Duodenal mucosa (tissue), 2 donors: ENCODE measurements around the gene TSHZ1.

Experiments used
- H3K27ac ChIP-seq: one replicate; pipeline ENCODE4 v1.7.0; 2013; ENCODE audit warnings: low read depth, low read length
- H3K27me3 ChIP-seq, 2 donors: one replicate each; pipeline ENCODE4 v1.7.0; 2013; ENCODE audit warnings: low read length in 2 of 2, control low read depth in 1 of 2; ENCODE audit not compliant: insufficient read depth in 2 of 2, control insufficient read depth in 1 of 2
- H3K36me3 ChIP-seq, 2 donors: one replicate each; pipeline ENCODE4 v1.7.0; 2013; ENCODE audit warnings: low read length in 2 of 2, control low read depth in 1 of 2; ENCODE audit not compliant: insufficient read depth in 2 of 2, control insufficient read depth in 1 of 2
- H3K4me1 ChIP-seq, 2 donors: one replicate each; pipeline ENCODE4 v1.7.0; 2013; ENCODE audit warnings: low read length in 2 of 2, control low read depth in 1 of 2; ENCODE audit not compliant: insufficient read depth in 2 of 2, control insufficient read depth in 1 of 2
- H3K4me3 ChIP-seq, 2 donors: one replicate each; pipeline ENCODE4 v1.7.0; 2013; ENCODE audit warnings: low read length in 2 of 2, low read depth in 1 of 2
- H3K9ac ChIP-seq, 2 donors: one replicate each; pipeline ENCODE4 v1.7.0; 2013; ENCODE audit warnings: low read length in 2 of 2, low read depth in 1 of 2
- H3K9me3 ChIP-seq, 2 donors: one replicate each; pipeline ENCODE4 v1.7.0; 2013; ENCODE audit warnings: low read length in 2 of 2, control low read depth in 1 of 2; ENCODE audit not compliant: control insufficient read depth in 1 of 2

Gene TSHZ1

DNA sequence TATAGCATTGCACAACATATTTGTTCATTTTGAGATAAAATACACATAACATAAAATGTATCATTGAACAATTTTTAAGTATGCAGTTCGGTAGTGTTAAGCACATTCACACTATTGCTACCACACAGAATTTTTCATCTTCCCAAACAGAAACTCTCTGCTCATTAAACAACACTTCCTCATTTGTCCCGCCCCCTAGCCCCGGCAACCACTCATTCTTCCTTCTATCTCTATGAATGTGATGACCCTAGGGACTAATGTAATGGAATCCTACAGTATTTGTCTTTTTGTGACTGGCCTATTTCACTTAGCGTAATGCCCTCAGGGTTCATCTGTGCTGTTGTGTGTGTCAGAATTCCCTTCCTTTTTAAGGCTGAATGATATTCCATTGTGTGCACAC, 95.4 kb downstream of the TSHZ1 start:
- H3K9ac ChIP-seq, result no peak overlapping the region
- no peaks in the 10 kb centered on the region for H3K9me3 ChIP-seq
- H3K4me3 ChIP-seq, result no peak overlapping the region
- H3K27me3 ChIP-seq, result peaks cover 0 to 3% of the 10 kb centered on the region in 2 donors
- no peak overlapping the region for H3K27ac ChIP-seq
- H3K4me1 ChIP-seq, result no peaks in the 10 kb centered on the region
- H3K36me3 ChIP-seq, result no peaks in the 10 kb centered on the region

DNA sequence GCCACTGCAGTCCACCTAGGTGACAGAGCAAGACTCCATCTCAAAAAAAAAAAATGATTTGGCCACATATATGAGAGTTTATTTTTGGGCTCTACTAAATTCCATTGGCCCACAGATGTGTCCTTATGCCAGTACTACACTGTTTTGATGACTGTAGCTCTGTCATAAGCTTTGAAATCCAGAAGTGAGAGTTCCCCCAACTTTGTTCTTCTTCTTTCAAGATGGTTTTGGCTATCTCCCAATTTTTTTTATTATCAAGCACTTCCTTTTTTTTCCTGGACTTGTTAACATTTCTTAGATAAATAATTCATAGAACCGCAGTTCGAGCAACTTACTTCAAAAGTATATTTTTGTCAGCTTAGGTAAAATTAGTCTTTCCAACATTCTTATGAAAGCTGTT, 96.9 kb downstream of the TSHZ1 start:
- Histone ChIP-seq H3K9me3 (no peaks in the 10 kb centered on the region), H3K4me3 (no peak overlapping the region), H3K27ac (no peak overlapping the region), H3K9ac (no peak overlapping the region), H3K4me1 (no peaks in the 10 kb centered on the region), H3K27me3 (peaks cover 0 to 5% of the 10 kb centered on the region in 2 donors), H3K36me3 (no peaks in the 10 kb centered on the region)

DNA sequence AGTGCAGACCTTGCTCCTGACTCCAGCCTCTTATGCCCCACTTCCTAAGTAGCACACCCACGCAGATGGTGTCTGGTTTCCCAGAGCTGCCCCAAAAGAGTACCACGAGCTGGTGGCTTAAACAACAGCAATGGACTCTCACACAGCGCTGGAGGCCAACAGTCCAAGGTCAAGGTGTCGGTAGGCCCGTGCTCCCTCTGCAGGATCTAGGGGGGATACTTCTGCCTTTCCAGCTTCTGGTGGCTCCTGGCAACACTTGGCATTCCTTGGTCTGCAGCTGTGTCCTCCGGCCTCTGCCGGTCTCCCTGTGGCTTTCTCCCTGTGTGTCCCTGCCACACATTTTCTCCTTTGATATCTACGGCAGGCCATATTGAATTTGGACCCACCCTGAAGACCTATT, 99.0 kb downstream of the TSHZ1 start:
- H3K4me3 ChIP-seq, result no peak overlapping the region
- no peak overlapping the region for H3K9ac ChIP-seq
- no peaks in the 10 kb centered on the region for H3K9me3 ChIP-seq

DNA sequence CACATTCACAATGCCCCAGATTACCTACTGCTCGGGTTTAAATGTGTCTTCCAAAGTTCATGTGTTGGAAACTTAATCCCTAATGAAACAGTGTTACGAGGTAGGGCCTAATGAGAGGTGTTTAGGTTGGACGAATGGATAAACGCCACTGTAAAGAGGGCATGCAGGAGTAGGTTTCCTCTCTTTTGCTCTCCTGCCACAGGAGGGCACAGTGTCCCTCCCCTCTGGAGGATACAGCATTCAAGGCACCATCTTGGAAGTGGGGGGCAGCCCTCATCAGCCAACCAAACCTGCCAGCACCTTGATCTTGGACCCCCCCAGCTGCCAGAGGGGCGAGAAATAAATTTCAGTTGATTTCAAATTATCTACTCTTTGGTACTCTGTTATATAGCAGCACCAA, 103.5 kb downstream of the TSHZ1 start:
- no peaks in the 10 kb centered on the region for H3K9me3 ChIP-seq
- H3K36me3 ChIP-seq, result no peaks in the 10 kb centered on the region
- no peaks in the 10 kb centered on the region for H3K4me1 ChIP-seq
- no peak overlapping the region for H3K9ac ChIP-seq
- no peak overlapping the region for H3K27ac ChIP-seq
- peaks cover 0 to 5% of the 10 kb centered on the region in 2 donors for H3K27me3 ChIP-seq
- H3K4me3 ChIP-seq, result no peak overlapping the region

More for the DNA sequence above, 99.0 kb downstream of the TSHZ1 start:
- no peaks in the 10 kb centered on the region for H3K4me1 ChIP-seq
- no peaks in the 10 kb centered on the region for H3K36me3 ChIP-seq
- H3K27me3 ChIP-seq, result peaks cover 0 to 5% of the 10 kb centered on the region in 2 donors
- no peak overlapping the region for H3K27ac ChIP-seq

DNA sequence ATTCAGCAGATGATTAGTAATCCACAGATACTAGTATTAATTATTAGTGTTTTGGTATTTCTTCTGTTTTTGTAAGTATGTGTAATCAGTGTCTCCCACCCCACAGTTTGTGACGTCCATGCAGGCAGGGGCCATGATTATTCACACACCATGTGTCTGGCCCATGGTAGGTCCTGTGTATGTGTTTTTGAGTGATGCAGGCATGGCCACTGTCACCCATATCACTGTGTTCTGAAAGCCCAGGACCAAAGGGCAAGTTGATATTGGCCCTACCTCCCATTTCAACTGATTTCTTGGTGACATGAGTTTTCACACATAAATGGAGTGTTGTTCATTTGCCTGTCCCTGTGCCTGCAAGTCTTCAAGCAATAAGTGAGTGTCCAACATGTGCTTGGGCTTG, 104.0 kb downstream of the TSHZ1 start:
- Histone ChIP-seq H3K9ac (no peak overlapping the region), H3K36me3 (no peaks in the 10 kb centered on the region), H3K27ac (no peak overlapping the region), H3K27me3 (peaks cover 0 to 5% of the 10 kb centered on the region in 2 donors), H3K4me1 (no peaks in the 10 kb centered on the region), H3K9me3 (no peaks in the 10 kb centered on the region), H3K4me3 (no peak overlapping the region)

DNA sequence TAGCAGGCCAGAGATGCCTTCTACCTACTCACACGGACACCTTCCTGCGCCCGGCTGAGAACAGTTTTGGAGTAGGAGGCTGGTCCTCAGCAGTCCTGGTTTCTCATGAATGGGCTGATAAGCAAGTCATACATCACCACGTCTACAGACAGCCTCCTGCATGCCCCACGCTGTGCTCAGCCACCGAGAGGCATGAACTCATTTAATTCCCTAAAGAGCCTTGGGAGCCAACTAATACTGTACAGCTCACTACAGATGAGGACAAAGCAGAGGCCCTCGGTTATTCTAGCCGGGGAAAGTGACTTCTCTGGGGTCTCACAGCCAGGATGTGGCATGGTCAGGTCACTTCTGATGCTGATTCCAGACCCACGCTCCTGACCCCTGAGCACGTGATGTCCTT, 105.6 kb downstream of the TSHZ1 start:
- Histone ChIP-seq H3K27me3 (no peaks in the 10 kb centered on the region), H3K27ac (no peak overlapping the region), H3K36me3 (no peaks in the 10 kb centered on the region), H3K4me1 (no peaks in the 10 kb centered on the region), H3K9me3 (no peaks in the 10 kb centered on the region), H3K9ac (no peak overlapping the region), H3K4me3 (no peak overlapping the region)

DNA sequence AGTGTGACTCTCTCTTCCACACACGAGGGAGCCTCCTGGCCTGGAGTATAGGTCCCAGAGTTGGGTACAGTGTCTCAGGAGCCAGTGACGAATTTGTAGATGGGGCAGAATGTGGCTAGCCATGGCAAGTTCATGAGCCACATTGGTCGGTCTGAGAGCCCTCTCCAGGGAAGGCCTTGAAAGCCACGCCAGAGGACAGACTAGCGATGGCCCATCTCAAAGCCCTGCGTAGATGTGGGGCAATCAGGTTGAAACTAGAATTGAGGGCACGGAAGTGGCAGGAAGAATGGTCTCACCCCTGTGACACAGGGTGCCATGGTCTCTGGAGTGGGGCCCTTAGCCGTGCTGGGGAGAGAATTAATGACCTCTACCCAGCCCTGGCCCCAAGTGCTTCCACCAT, 106.2 kb downstream of the TSHZ1 start:
- Histone ChIP-seq H3K4me3 (no peak overlapping the region), H3K9ac (no peak overlapping the region), H3K27ac (no peak overlapping the region), H3K27me3 (no peaks in the 10 kb centered on the region), H3K36me3 (no peaks in the 10 kb centered on the region), H3K4me1 (no peaks in the 10 kb centered on the region), H3K9me3 (no peaks in the 10 kb centered on the region)

DNA sequence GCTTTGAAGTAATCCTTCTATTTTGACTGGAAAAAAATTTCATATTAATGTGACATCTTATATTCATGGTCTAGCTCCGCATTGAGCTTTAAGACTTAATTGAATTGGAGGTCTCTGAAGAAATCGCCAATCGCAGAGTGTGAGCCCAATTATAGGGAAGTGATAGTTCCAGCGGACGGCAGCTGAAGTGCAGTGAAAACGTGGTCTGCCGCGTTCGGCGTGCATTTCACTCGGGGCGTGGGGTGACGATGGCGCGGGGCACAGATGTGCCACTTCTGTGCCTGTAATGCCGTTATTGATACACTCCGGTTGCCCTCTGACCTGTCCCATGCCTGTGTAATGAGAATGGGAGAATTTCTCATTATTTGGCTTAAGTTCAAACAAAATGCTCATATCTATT, 106.7 kb downstream of the TSHZ1 start:
- no peak overlapping the region for H3K4me3 ChIP-seq

DNA sequence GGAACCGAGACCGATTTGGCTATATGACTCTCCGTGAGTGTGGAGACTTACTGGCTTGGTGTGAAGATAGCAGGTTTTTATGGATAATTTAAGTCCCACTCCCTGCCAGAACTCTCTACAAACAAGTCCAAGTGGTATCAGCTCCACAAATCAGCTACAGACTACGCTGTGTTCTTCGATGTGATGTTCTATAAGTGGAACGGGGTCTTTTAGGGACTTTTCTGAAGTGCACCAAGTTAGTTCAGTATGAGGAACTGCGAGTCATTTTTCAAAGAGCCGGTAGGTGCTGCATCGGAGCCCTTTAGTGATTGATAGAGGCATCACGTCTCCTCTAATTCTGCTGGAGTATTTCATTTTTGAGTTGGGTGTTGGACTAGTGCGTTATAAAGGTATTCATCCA, 107.1 kb downstream of the TSHZ1 start:
- Histone ChIP-seq H3K9me3 (no peaks in the 10 kb centered on the region), H3K27me3 (no peaks in the 10 kb centered on the region), H3K9ac (no peak overlapping the region), H3K36me3 (no peaks in the 10 kb centered on the region), H3K4me1 (no peaks in the 10 kb centered on the region), H3K27ac (no peak overlapping the region), H3K4me3 (no peak overlapping the region)

More for the DNA sequence above, 106.7 kb downstream of the TSHZ1 start:
- Histone ChIP-seq H3K27ac (no peak overlapping the region), H3K27me3 (no peaks in the 10 kb centered on the region), H3K9me3 (no peaks in the 10 kb centered on the region), H3K9ac (no peak overlapping the region), H3K36me3 (no peaks in the 10 kb centered on the region), H3K4me1 (no peaks in the 10 kb centered on the region)

DNA sequence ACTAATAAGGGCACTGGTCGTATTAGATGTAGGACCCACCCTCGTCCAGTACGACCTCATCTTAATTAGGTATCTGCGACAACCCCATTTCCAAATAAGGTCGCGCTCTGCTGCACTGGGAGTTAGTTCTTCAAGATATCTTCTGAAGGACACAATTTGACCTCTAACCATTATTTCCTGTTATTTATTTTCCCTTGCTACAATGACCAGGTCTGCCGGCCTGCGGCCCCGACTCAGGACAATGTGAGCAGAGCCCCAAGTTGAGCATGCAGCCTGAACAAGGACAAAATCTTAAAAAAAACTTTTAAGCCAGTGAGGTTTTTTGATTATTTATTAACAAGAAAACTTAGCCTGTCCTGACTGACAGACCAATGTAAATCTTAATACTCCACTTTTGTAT, 109.3 kb downstream of the TSHZ1 start:
- Histone ChIP-seq H3K4me1 (no peaks in the 10 kb centered on the region), H3K9me3 (no peaks in the 10 kb centered on the region), H3K9ac (no peak overlapping the region), H3K27me3 (no peaks in the 10 kb centered on the region), H3K4me3 (no peak overlapping the region), H3K27ac (no peak overlapping the region), H3K36me3 (no peaks in the 10 kb centered on the region)

DNA sequence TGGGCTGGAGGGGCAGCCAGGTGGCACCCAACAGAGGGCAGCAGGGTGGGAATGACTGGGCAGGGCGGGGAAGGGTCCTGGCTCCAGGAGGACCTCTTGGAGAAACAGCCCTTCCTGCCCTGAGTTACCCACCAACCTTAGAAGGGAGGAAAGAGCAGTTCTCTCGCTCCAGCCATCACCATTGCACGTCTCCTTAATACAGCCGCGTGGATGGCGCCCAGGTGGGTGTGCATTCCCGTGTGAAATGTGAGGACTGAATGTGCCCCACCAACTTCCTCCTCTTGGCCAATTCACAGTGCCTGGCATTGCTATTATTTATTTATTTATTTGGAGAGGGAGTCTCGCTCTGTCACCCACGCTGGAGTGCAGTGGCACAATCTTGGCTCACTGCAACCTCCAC, 109.9 kb downstream of the TSHZ1 start:
- no peaks in the 10 kb centered on the region for H3K36me3 ChIP-seq
- peaks cover 0 to 2% of the 10 kb centered on the region in 2 donors for H3K9me3 ChIP-seq
- H3K9ac ChIP-seq, result no peak overlapping the region
- no peaks in the 10 kb centered on the region for H3K4me1 ChIP-seq
- no peak overlapping the region for H3K4me3 ChIP-seq
- no peaks in the 10 kb centered on the region for H3K27me3 ChIP-seq
- H3K27ac ChIP-seq, result no peak overlapping the region
